HL-60 (cell line): ENCODE data around the gene SNUPN.
"Not testable (repeated sequence)": the region's sequence is repeated elsewhere in the genome, so short reads cannot be mapped to it uniquely, and the experiment has no call there.

Source experiments
- CTCF ChIP-seq: IDR thresholded peaks from one replicate; pipeline ENCODE4 v1.5.1; 2011; ENCODE audit warnings: low read length, control low read depth, inconsistent platforms; ENCODE audit not compliant: insufficient read depth
- GABPA ChIP-seq: IDR thresholded peaks from 2 replicates; pipeline ENCODE4 v1.6.1; 2012; ENCODE audit warnings: low read depth
- POLR2AphosphoS5 ChIP-seq: IDR thresholded peaks from 2 replicates; pipeline ENCODE4 v1.6.1; 2012; ENCODE audit warnings: low read depth
- REST ChIP-seq: IDR thresholded peaks from 2 replicates; pipeline ENCODE4 v1.6.1; 2012; ENCODE audit warnings: low read depth; ENCODE audit not compliant: insufficient replicate concordance
- SPI1 ChIP-seq: IDR thresholded peaks from 2 replicates; pipeline ENCODE4 v1.6.1; 2012; ENCODE audit warnings: low read depth, mild to moderate bottlenecking, borderline replicate concordance

GRCh38 chr15:75582943-75583342 is 42.6 kb downstream of the SNUPN start:
- TF ChIP-seq POLR2AphosphoS5, CTCF, REST, SPI1, GABPA: not testable (repeated sequence)
